ENCODE data around the gene F5. TPM values are rescaled to one million over a fixed set of nuclear protein-coding genes. Genes with fewer than 3 reads are reported as not detected.
A peak's percentile ranks its signal among the peaks of the same experiment; 100 is the strongest.
"Not testable (repeated sequence)": the region's sequence is repeated elsewhere in the genome, so short reads cannot be mapped to it uniquely, and the experiment has no call there.

The F5 gene
- total and polyA plus RNA-seq, 2 experiments from 2014 or later: 0.01 TPM; not detected in 1

- H3K27me3 ChIP-seq: no peaks in the 10 kb centered on the region
- H3K4me1 ChIP-seq (ENCODE audit: low read depth): peaks cover 9% of the 10 kb centered on the region
- no peaks in the 10 kb centered on the region for H3K9me3 ChIP-seq (ENCODE audit: low read depth)
- H3K27ac ChIP-seq: no peak overlapping the region
- TF ChIP-seq CTCF (IDR thresholded peaks at IDR 0.05; ENCODE audit: low read depth, low read length): no peak
- H3K36me3 ChIP-seq: no peaks in the 10 kb centered on the region
- no peak for DNase-seq (ENCODE audit: low read depth in 1 of 2, low spot score in 1 of 2)
- no peak overlapping the region for H3K4me3 ChIP-seq
Measured at GRCh38 chr1:169545472-169545871, 40.8 kb downstream of the F5 start.

GRCh38 chr1:169538998-169539871 is 47.0 kb downstream of the F5 start:
- Histone ChIP-seq H3K4me3 (no peak overlapping the region), H3K27ac (no peak overlapping the region), H3K9me3 (ENCODE audit: low read depth) (no peaks in the 10 kb centered on the region), H3K27me3 (no peaks in the 10 kb centered on the region), H3K4me1 (ENCODE audit: low read depth) (no peaks in the 10 kb centered on the region), H3K36me3 (no peaks in the 10 kb centered on the region)
- DNase-seq (ENCODE audit: low read depth in 1 of 2, low spot score in 1 of 2): peak in 1 of 2 donors; percentile 92
- TF ChIP-seq CTCF (IDR thresholded peaks at IDR 0.05; ENCODE audit: low read depth, low read length): no peak

GRCh38 chr1:169534653-169535052 is 51.6 kb downstream of the F5 start:
- Histone ChIP-seq H3K4me3 (no peak overlapping the region), H3K9me3 (ENCODE audit: low read depth) (no peaks in the 10 kb centered on the region), H3K27ac (no peak overlapping the region), H3K4me1 (ENCODE audit: low read depth) (no peaks in the 10 kb centered on the region), H3K36me3 (no peaks in the 10 kb centered on the region), H3K27me3 (no peaks in the 10 kb centered on the region)
- TF ChIP-seq CTCF (IDR thresholded peaks at IDR 0.05; ENCODE audit: low read depth, low read length): no peak
- no peak for DNase-seq (ENCODE audit: low read depth in 1 of 2, low spot score in 1 of 2)

- not testable (repeated sequence) for H3K36me3 ChIP-seq; H3K27ac ChIP-seq; H3K4me1 ChIP-seq (ENCODE audit: low read depth); H3K4me3 ChIP-seq; H3K9me3 ChIP-seq (ENCODE audit: low read depth); DNase-seq (ENCODE audit: low read depth in 1 of 2, low spot score in 1 of 2); H3K27me3 ChIP-seq
Measured at GRCh38 chr1:169533528-169534190, 52.6 kb downstream of the F5 start.

GRCh38 chr1:169530448-169530847 is 55.8 kb downstream of the F5 start:
- DNase-seq (ENCODE audit: low read depth in 1 of 2, low spot score in 1 of 2): no peak
- no peak for TF ChIP-seq CTCF (IDR thresholded peaks at IDR 0.05; ENCODE audit: low read depth, low read length)
- Histone ChIP-seq H3K4me3 (no peak overlapping the region), H3K9me3 (ENCODE audit: low read depth) (no peaks in the 10 kb centered on the region), H3K27me3 (no peaks in the 10 kb centered on the region), H3K36me3 (no peaks in the 10 kb centered on the region), H3K27ac (no peak overlapping the region), H3K4me1 (ENCODE audit: low read depth) (no peaks in the 10 kb centered on the region)

- peak in 1 of 2 donors; percentile 28 for DNase-seq (ENCODE audit: low read depth in 1 of 2, low spot score in 1 of 2)
- no peaks in the 10 kb centered on the region for H3K36me3 ChIP-seq
- no peaks in the 10 kb centered on the region for H3K9me3 ChIP-seq (ENCODE audit: low read depth)
- no peaks in the 10 kb centered on the region for H3K27me3 ChIP-seq
- no peak overlapping the region for H3K4me3 ChIP-seq
- TF ChIP-seq CTCF (IDR thresholded peaks at IDR 0.05; ENCODE audit: low read depth, low read length): no peak
- no peaks in the 10 kb centered on the region for H3K4me1 ChIP-seq (ENCODE audit: low read depth)
- H3K27ac ChIP-seq: no peak overlapping the region
Measured at GRCh38 chr1:169529068-169529642, 57.1 kb downstream of the F5 start.
